NK-92 (cell line): Measurements from ENCODE around the gene PTPRZ1.

Experiments
- DNase-seq: peaks from one replicate; lab custom pipeline; 2025; ENCODE audit not compliant: unreplicated experiment; lab: John Stamatoyannopoulos, UW

The PTPRZ1 gene

GRCh38 chr7:121953164-121953563 is 80.2 kb downstream of the PTPRZ1 start:
- no peak for DNase-seq

- no peak for DNase-seq
Observed at GRCh38 chr7:121953601-121954000, 80.6 kb downstream of the PTPRZ1 start.

GRCh38 chr7:121954803-121955202 is 81.8 kb downstream of the PTPRZ1 start:
- DNase-seq, result no peak

- DNase-seq, result no peak
Observed at GRCh38 chr7:121957626-121958025, 84.7 kb downstream of the PTPRZ1 start.

- no peak for DNase-seq
Observed at GRCh38 chr7:121960678-121961077, 87.7 kb downstream of the PTPRZ1 start.

GRCh38 chr7:121961089-121961867 is 88.3 kb downstream of the PTPRZ1 start:
- DNase-seq, result no peak

GRCh38 chr7:121966276-121966934 is 93.4 kb downstream of the PTPRZ1 start:
- no peak for DNase-seq

GRCh38 chr7:121966935-121967332 is 94.0 kb downstream of the PTPRZ1 start:
- no peak for DNase-seq

GRCh38 chr7:121985476-121986030 is 112.6 kb downstream of the PTPRZ1 start:
- DNase-seq, result no peak

- no peak for DNase-seq
Observed at GRCh38 chr7:121992068-121992467, 119.1 kb downstream of the PTPRZ1 start.

- no peak for DNase-seq
Observed at GRCh38 chr7:121994625-121995410, 121.9 kb downstream of the PTPRZ1 start.

- DNase-seq, result no peak
Observed at GRCh38 chr7:122006687-122007086, 133.7 kb downstream of the PTPRZ1 start.

- DNase-seq, result no peak
Observed at GRCh38 chr7:122010116-122010515, 137.2 kb downstream of the PTPRZ1 start.

- DNase-seq, result no peak
Observed at GRCh38 chr7:122013065-122013464, 140.1 kb downstream of the PTPRZ1 start.

- DNase-seq, result no peak
Observed at GRCh38 chr7:122013630-122014029, 140.7 kb downstream of the PTPRZ1 start.

GRCh38 chr7:122014697-122015096 is 141.7 kb downstream of the PTPRZ1 start:
- no peak for DNase-seq

- DNase-seq, result no peak
Observed at GRCh38 chr7:122018032-122018431, 145.1 kb downstream of the PTPRZ1 start.

GRCh38 chr7:122027058-122027457 is 154.1 kb downstream of the PTPRZ1 start:
- no peak for DNase-seq

GRCh38 chr7:122033641-122034040 is 160.7 kb downstream of the PTPRZ1 start:
- no peak for DNase-seq

- DNase-seq, result no peak
Observed at GRCh38 chr7:122035876-122036275, 162.9 kb downstream of the PTPRZ1 start.

- no peak for DNase-seq
Observed at GRCh38 chr7:122038134-122038533, 165.2 kb downstream of the PTPRZ1 start.
